Thyroid gland (tissue), 4 donors: ENCODE results near the gene SRSF1. TPM values are rescaled to one million over a fixed set of nuclear protein-coding genes. Genes with fewer than 3 reads are reported as not detected.

Source experiments
- DNase-seq, 2 donors: peaks; one replicate each; pipeline ENCODE4 v3.0.0-alpha.2; 2019
- H3K27ac ChIP-seq, 3 donors: fragments of 200-600 bp; sonication (generic); 1 replicate in 2 of 3; 2 replicates in 1 of 3; pipeline ENCODE4 v1.5.1; 2016 to 2019; ENCODE audit warnings: mild to moderate bottlenecking in 1 of 3, moderate library complexity in 1 of 3
- H3K27me3 ChIP-seq: fragments of 200-600 bp; sonication (generic); one replicate; pipeline ENCODE4 v1.5.1; 2019
- H3K36me3 ChIP-seq, 2 donors: fragments of 200-600 bp; sonication (generic); one replicate each; pipeline ENCODE4 v1.5.1; 2016 to 2019
- H3K4me1 ChIP-seq, 2 donors: fragments of 200-600 bp; sonication (generic); one replicate each; pipeline ENCODE4 v1.5.1; 2017 to 2019
- H3K4me3 ChIP-seq, 3 donors: fragments of 200-600 bp; sonication (generic); replicated peaks in 1 of 3; 1 replicate in 2 of 3; 2 replicates in 1 of 3; pipeline ENCODE4 v1.5.1; 2016; ENCODE audit warnings: mild to moderate bottlenecking in 1 of 3
- H3K9me3 ChIP-seq: fragments of 200-600 bp; sonication (generic); one replicate; pipeline ENCODE4 v1.5.1; 2017
- CTCF ChIP-seq, 6 experiments: fragments of 200-600 bp in 3 of 6; fragments of 450-650 bp in 3 of 6; sonication (generic) in 3 of 6; IDR thresholded peaks; one replicate each; pipeline ENCODE4 v1.5.1; 2016 to 2019; ENCODE audit warnings: antibody characterized with exemption in 6 of 6, mild to moderate bottlenecking in 2 of 6, inconsistent platforms in 1 of 6, moderate library complexity in 1 of 6
- POLR2A ChIP-seq, 2 donors: fragments of 450-650 bp; IDR thresholded peaks; one replicate each; pipeline ENCODE4 v1.6.1; 2017; ENCODE audit warnings: antibody characterized with exemption in 2 of 2, mild to moderate bottlenecking in 2 of 2, moderate library complexity in 1 of 2
- WGBS, 2 donors: methylation state at CpG; one replicate each; pipeline ENCODE4 v1.1.5; 2017; 5-methylcytosine and 5-hydroxymethylcytosine counted together
- intact Hi-C: fragments of 100-400 bp; cut with DNase I; formaldehyde crosslinking; loops from one replicate; pipeline ENCODE4 v1.15.1; 2023
- total RNA-seq, 4 donors: library from RNA; depleted of rRNA; stranded (reverse); fragments of >200 nt; gene quantifications; one replicate each; pipeline ENCODE4 v1.2.3, GENCODE V29; 2016

Gene SRSF1
- total RNA-seq, 4 donors from 2014 or later = 181 to 266 (median 214) TPM

- TF ChIP-seq CTCF (IDR thresholded peaks at IDR 0.05) (peak; percentile 64 to 85 (median 78)), POLR2A (IDR thresholded peaks at IDR 0.05) (no peak)
- Histone ChIP-seq H3K36me3 (peaks cover 18 to 26% of the 10 kb centered on the region in 2 donors), H3K27me3 (no peaks in the 10 kb centered on the region), H3K4me1 (peaks cover 0 to 9% of the 10 kb centered on the region in 2 donors), H3K9me3 (no peaks in the 10 kb centered on the region), H3K4me3 (no peak overlapping the region), H3K27ac (no peak overlapping the region)
- 61 to 63% methylated on average over 1 of the region's 1 CpG for WGBS, 2 donors
- no peak for DNase-seq
- intact Hi-C loops = loop anchor here (5.0 kb wide), 1 partner anchor 142 kb away; no protein-coding TSS in a partner anchor
These were observed 7.5 kb downstream of the SRSF1 start for GRCh38 chr17:57999496-58000017.

GRCh38 chr17:57999010-57999495 lies 8.0 kb downstream of the SRSF1 start:
- H3K4me3 ChIP-seq = no peak overlapping the region
- intact Hi-C loops = loop anchor here (5.0 kb wide), 1 partner anchor 142 kb away; no protein-coding TSS in a partner anchor
- TF ChIP-seq CTCF (IDR thresholded peaks at IDR 0.05) (no peak), POLR2A (IDR thresholded peaks at IDR 0.05) (no peak)
- H3K9me3 ChIP-seq = no peaks in the 10 kb centered on the region
- H3K36me3 ChIP-seq = peaks cover 13 to 20% of the 10 kb centered on the region in 2 donors
- H3K27ac ChIP-seq = no peak overlapping the region
- no peak for DNase-seq
- no peaks in the 10 kb centered on the region for H3K27me3 ChIP-seq
- peaks cover 0 to 6% of the 10 kb centered on the region in 2 donors for H3K4me1 ChIP-seq

- DNase-seq = no peak
- H3K27ac ChIP-seq = no peak overlapping the region
- no peak overlapping the region for H3K4me3 ChIP-seq
- H3K36me3 ChIP-seq = peaks cover 0 to 2% of the 10 kb centered on the region in 2 donors
- no peaks in the 10 kb centered on the region for H3K27me3 ChIP-seq
- intact Hi-C loops = loop anchor here (5.0 kb wide), 1 partner anchor 140 kb away; no protein-coding TSS in a partner anchor
- TF ChIP-seq CTCF (IDR thresholded peaks at IDR 0.05) (no peak), POLR2A (IDR thresholded peaks at IDR 0.05) (no peak)
- 94 to 95% methylated on average over 3 of the region's 3 CpGs for WGBS, 2 donors
- no peaks in the 10 kb centered on the region for H3K9me3 ChIP-seq
- H3K4me1 ChIP-seq = peaks cover 0 to 16% of the 10 kb centered on the region in 2 donors
These were observed 9.8 kb downstream of the SRSF1 start for GRCh38 chr17:57997085-57997809.

GRCh38 chr17:57995076-57995956 lies 11.7 kb downstream of the SRSF1 start:
- no peak overlapping the region for H3K4me3 ChIP-seq
- peaks cover 0 to 16% of the 10 kb centered on the region in 2 donors for H3K4me1 ChIP-seq
- peak; percentile 73 to 74 for DNase-seq
- TF ChIP-seq CTCF (IDR thresholded peaks at IDR 0.05) (peak in 5 of 6 experiments; percentile 62 to 89 (median 74)), POLR2A (IDR thresholded peaks at IDR 0.05) (no peak)
- intact Hi-C loops = loop anchor here (5.0 kb wide), 1 partner anchor 138 kb away; no protein-coding TSS in a partner anchor
- no peaks in the 10 kb centered on the region for H3K27me3 ChIP-seq
- H3K36me3 ChIP-seq = no peaks in the 10 kb centered on the region
- no peaks in the 10 kb centered on the region for H3K9me3 ChIP-seq
- H3K27ac ChIP-seq = no peak overlapping the region
- WGBS, 2 donors = 38 to 39% methylated on average over 4 of the region's 4 CpGs
